Activated CD4-positive, alpha-beta T cell treated with anti-CD3 and anti-CD28 coated beads, Interleukin-2, Interleukin-4, amounts not matched to agents 100 ng/mL and 50 ng/mL, durations not matched to agents 16 hours and 8 hours (primary cell): ENCODE measurements around the gene THAP11.

Experiments
- DNase-seq: peaks from one replicate; pipeline ENCODE4 v3.0.0-alpha.2; 2020; ENCODE audit warnings: low spot score

THAP11 gene

DNA sequence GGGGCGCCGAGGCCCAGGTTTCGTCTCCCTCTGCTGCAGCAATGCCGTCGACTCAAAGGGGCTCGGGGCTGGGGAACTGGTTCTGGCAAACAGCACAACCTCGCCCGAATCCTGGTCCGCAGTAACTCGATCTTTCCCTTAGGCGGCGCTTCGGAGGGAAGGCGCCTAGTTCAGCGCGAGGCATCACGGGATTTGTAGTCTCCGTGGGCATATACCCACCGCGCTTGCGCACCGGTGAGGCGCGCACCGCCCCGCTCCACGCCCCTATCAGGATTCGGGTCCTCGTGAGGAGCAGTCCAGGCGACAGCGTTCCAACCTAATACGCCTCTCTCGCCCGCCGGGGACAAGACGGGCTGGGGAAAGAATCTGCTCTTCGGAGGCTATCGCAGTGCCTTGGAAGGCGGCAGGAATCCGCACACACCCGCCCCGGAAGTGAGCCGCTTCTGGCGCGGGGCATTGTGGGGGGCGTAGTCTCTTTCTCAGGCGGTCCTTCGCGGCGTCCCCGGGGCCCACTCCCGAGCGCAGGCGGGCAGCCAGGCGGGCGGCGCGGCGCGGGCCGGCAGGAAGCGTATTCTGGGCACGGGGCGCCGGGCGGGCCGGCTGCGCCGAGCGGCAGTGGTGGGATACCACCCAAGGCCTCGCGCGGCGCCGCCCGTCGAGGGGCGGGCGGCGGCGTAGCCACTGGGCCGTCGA, at the start of gene THAP11:
THAP11 (plus strand) TSS at position 505 of the 693 bp plus-strand sequence. CDS start 235 bp downstream, outside the sequence.
- peak; percentile 98 for DNase-seq

GRCh38 chr16:67796099-67796718, 45.9 kb upstream of the THAP11 start:
- DNase-seq: no peak

- DNase-seq: no peak
Measured at GRCh38 chr16:67800338-67800926, 41.7 kb upstream of the THAP11 start.

DNA sequence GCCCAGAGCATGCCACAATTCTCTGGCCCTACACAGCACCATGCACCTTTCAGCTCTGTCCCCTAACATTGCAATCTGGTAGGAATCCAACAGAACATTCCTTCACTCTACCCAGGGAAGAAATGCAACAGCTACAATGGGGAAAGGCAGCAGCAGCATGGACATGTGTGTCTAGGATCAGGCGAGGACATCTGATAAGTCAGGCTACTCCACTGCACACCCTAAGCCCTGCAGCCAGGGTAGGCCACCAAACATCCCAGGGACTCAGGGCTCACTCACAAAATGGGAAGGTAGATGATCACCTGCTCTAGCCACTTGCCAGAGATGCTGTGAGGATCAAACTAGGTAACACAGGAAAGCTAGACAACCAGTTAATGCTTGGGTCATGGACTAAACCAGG, 40.9 kb upstream of the THAP11 start:
- no peak for DNase-seq

DNA sequence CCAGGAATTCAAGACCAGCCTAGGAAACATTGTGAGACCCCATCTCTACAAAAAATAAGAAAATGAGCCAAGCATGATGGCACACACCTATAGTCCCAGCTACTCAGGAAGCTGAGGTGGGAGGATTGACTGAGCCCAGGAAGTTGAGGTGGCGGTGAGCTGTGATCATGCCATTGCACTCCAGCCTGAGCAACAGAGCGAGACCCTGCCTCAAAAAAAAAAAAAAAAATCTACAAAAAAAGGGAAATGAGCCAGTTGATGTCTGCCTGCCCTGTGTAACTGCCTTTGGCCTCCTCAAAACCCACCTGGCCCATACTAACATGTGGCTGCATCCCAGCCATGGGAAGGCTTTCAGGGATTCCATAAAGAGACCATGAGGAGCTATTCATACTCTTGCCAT, 40.2 kb upstream of the THAP11 start:
- DNase-seq: peak; percentile 56

GRCh38 chr16:67803894-67804293, 38.2 kb upstream of the THAP11 start:
- DNase-seq: no peak

- DNase-seq: no peak
Measured at GRCh38 chr16:67804853-67805542, 37.1 kb upstream of the THAP11 start.

DNA sequence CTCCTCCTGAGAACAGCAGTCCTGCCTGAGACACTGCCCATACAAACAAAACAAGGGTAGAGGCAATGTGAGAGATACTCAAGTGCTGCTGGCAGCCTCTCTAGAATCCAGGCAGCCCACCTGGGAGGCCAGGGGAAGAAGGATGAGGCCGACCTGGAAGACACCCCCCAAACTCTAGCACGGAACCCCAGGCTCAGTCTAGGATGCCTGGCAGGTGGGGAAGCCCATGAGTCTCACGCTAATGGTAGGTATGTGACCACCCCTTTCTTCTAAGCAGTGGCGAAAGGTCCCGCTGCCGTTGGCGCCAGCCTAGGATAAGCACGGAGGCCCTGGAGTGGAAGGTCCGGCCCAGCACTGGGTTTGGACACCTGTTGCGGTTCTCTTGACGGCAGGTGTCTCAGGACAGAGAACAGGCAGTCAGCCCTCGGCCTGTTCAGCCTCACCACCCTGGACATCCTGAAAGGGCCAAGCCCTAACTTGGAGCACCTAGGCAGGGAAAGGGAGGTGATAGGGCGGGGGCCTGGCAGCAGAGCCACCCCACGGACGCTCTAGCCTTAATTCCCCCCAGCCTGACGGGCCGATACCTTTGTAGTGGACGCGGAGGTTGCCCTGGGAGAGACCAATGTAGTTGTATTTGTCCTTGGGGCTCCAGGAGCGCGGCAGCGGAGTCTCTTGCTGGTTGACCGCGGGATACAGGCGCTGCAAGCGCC, 36.2 kb upstream of the THAP11 start:
- no peak for DNase-seq

- peak; percentile 99 for DNase-seq
Measured at GRCh38 chr16:67806428-67807147, 35.5 kb upstream of the THAP11 start, which contains the start of the genes RANBP10 and TSNAXIP1. Gene RANBP10, minus strand, starts transcription at chr16:67806560. Its CDS starts 24 bp downstream, at chr16:67806536. Gene TSNAXIP1, plus strand, starts transcription at chr16:67806889. Its CDS starts 261 bp downstream, at chr16:67807150.

GRCh38 chr16:67807148-67807682, 34.9 kb upstream of the THAP11 start:
- no peak for DNase-seq

- no peak for DNase-seq
Measured at GRCh38 chr16:67811899-67812298, 30.2 kb upstream of the THAP11 start.

- no peak for DNase-seq
Measured at GRCh38 chr16:67814567-67814966, 27.6 kb upstream of the THAP11 start.

DNA sequence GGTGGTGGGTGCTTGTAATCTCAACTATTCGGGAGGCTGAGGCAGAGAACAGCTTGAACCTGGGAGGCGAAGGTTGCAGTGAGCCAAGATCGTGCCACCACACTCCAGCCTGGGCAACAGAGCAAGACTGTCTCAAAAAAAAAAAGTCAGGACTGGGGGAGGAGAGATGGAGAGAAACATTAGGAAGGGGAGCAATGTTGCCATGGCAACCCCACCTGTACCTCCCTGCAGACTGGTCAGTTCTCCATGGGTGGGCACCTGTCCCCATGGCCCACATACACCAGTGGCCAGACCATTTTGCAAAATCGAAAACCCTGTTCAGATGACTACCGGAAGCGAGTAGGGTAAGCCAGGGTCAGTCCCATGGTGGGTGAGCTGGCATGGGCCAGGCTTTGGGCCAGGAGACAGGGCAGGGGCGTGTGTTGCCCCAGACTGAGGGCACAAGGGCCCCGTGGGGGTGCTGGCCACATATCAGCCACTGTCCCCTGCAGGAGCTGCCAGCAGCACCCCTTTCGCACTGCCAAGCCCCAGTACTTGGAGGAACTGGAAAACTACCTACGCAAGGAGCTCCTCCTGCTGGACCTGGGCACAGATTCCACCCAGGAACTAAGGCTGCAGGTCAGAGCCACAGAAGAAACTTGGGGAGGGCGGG, 21.4 kb upstream of the THAP11 start:
- no peak for DNase-seq

DNA sequence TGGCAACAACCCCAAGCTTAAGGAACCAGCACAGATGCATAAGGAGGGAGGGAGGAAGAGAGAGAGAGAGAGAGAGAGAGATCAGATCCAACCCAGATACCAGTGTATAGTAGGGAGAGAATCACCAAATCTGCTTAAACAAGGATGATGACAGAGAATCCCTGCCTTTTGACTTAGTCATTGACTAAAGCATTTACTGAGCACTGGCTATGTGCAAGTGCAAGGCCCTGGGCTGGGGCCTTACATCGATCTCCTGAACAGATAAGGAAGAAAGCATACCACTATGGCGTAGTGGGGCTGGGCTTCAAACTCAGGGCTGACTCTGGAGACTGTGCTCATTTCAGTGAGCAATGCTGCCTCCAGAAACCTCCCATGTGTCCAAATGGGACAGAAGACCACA, 19.6 kb upstream of the THAP11 start:
- no peak for DNase-seq

- no peak for DNase-seq
Measured at GRCh38 chr16:67825119-67825518, 17.0 kb upstream of the THAP11 start.

DNA sequence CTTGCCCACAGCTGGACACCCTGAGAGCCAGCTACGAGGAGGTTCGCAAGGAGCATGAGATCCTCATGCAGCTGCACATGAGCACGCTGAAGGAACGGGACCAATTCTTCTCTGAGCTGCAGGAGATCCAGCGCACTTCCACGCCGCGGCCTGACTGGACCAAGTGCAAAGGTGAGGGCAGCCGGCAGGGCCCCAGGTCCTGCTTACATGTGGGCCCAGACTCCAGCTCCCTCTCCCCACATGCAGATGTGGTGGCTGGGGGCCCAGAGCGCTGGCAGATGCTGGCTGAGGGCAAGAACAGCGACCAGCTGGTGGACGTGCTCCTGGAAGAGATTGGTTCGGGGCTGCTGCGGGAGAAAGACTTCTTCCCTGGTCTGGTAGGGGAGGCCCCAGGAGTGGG, 16.2 kb upstream of the THAP11 start:
- no peak for DNase-seq

- no peak for DNase-seq
Measured at GRCh38 chr16:67828651-67829050, 13.5 kb upstream of the THAP11 start.

DNA sequence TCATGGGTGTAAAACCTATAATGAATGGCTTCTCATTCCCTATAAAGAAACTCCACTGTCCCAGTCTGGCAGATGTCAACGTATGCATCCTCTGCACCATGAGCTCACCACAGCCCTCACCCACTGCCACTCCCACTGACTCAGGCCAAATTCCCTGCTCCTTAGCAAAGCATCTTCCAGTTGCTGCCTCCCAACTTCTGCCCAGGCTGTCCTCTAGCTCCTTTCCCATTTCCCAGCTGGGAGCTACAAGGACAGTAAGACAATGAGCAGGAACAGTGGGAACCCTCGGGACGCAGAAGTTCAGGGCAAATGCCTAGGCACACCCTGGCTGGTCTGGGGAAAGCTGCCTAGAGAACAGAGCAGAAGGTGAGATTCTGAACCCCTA, 9.1 kb upstream of the THAP11 start:
- DNase-seq: no peak

DNA sequence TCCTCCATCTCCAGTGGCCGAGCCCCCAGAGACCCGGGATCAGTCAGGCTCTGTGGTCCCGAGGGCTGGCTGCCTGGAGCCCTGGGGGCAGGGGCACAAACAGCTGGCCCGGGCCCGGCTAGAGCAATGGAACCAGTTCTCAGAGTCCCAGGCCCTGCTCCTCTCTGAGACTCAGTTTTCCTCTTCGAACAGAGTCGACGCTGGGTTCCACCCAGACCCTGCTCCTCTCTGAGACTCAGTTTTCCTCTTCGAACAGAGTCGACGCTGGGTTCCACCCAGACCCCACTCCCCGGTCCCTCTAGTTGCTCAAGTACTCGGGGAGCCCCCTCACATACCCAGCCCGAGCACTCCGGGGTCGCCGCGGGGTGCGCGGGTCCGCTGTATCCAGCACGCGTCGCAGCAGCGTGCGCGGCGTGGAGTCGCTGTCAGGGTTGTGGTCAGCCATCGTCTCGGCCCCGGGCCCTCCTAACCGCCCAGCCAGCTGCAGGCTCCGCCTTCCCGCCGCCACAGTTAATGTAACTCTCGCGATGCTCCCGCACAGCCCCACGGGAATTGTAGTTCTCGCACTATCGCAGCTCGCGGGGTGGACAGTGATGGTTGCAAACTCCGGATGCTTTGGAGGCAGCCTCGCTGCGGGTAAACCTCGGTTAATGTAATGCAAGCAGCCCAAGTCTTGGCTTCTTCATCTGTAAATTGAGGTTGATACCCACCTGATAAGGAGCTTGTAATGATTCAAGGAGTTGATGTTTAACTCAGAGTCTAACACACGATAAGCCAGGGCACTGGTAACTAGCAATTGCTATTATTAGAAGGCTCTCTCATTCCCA, 8.5 kb upstream of the THAP11 start:
- DNase-seq: peak; percentile 96

- DNase-seq: no peak
Measured at GRCh38 chr16:67834242-67834614, 7.9 kb upstream of the THAP11 start.
